Measurements from ENCODE around the gene DDI2.
A peak's percentile ranks its signal among the peaks of the same experiment; 100 is the strongest.
"Not testable (repeated sequence)": the region's sequence is repeated elsewhere in the genome, so short reads cannot be mapped to it uniquely, and the experiment has no call there.

Gene DDI2

GRCh38 chr1:15617173-15618076 is at the start of gene DDI2:
Gene DDI2, plus strand, starts transcription at chr1:15617458. Its CDS starts 213 bp downstream, at chr1:15617671.
- DNase-seq (ENCODE audit: low read depth): peak; percentile 92

- DNase-seq (ENCODE audit: low read depth): no peak
These were observed 48.7 kb upstream of the DDI2 start for GRCh38 chr1:15568387-15569073.

GRCh38 chr1:15570861-15571260 is 46.4 kb upstream of the DDI2 start:
- no peak for DNase-seq (ENCODE audit: low read depth)

- no peak for DNase-seq (ENCODE audit: low read depth)
These were observed 46.0 kb upstream of the DDI2 start for GRCh38 chr1:15571266-15571665.

- DNase-seq (ENCODE audit: low read depth): no peak
These were observed 43.8 kb upstream of the DDI2 start for GRCh38 chr1:15573477-15573876.

GRCh38 chr1:15574741-15575140 is 42.5 kb upstream of the DDI2 start:
- no peak for DNase-seq (ENCODE audit: low read depth)

GRCh38 chr1:15575549-15576150 is 41.6 kb upstream of the DDI2 start:
- DNase-seq (ENCODE audit: low read depth): no peak

- DNase-seq (ENCODE audit: low read depth): no peak
These were observed 39.6 kb upstream of the DDI2 start for GRCh38 chr1:15577691-15578090.

- DNase-seq (ENCODE audit: low read depth): no peak
These were observed 38.2 kb upstream of the DDI2 start for GRCh38 chr1:15578921-15579682.

- DNase-seq (ENCODE audit: low read depth): no peak
These were observed 37.6 kb upstream of the DDI2 start for GRCh38 chr1:15579683-15580047.

- DNase-seq (ENCODE audit: low read depth): no peak
These were observed 34.1 kb upstream of the DDI2 start for GRCh38 chr1:15583016-15583706.

- peak; percentile 45 for DNase-seq (ENCODE audit: low read depth)
These were observed 32.5 kb upstream of the DDI2 start, which contains the start of gene AGMAT for GRCh38 chr1:15584489-15585363. Gene AGMAT, minus strand, starts transcription at chr1:15585051. Its CDS starts 84 bp downstream, at chr1:15584967.

- DNase-seq (ENCODE audit: low read depth): no peak
These were observed 25.0 kb upstream of the DDI2 start for GRCh38 chr1:15592285-15592684.

GRCh38 chr1:15595809-15596617 is 21.2 kb upstream of the DDI2 start:
- no peak for DNase-seq (ENCODE audit: low read depth)

GRCh38 chr1:15598436-15598835 is 18.8 kb upstream of the DDI2 start:
- DNase-seq (ENCODE audit: low read depth): no peak

GRCh38 chr1:15603050-15603965 is 13.9 kb upstream of the DDI2 start:
- peak; percentile 83 for DNase-seq (ENCODE audit: low read depth)

GRCh38 chr1:15603966-15604282 is 13.3 kb upstream of the DDI2 start:
- DNase-seq (ENCODE audit: low read depth): not testable (repeated sequence)

- DNase-seq (ENCODE audit: low read depth): not testable (repeated sequence)
These were observed 12.9 kb upstream of the DDI2 start for GRCh38 chr1:15604400-15604799.

Measured in stimulated activated CD8-positive, alpha-beta memory T cell treated with anti-CD3 and anti-CD28 coated beads, Interleukin-4, amount 100 ng/mL, for 24 hours (primary cell).